ENCODE results near the gene NUP205. TPM values are rescaled to one million over a fixed set of nuclear protein-coding genes. Genes with fewer than 3 reads are reported as not detected.

The NUP205 gene
- total RNA-seq, 2 experiments from 2014 or later: 50.6 to 54.7 TPM

- peaks cover 4% of the 10 kb centered on the region for H3K4me1 Mint-ChIP-seq (ENCODE audit: low read depth)
- H3K4me3 ChIP-seq (ENCODE audit: low read length): no peak overlapping the region
- no peaks in the 10 kb centered on the region for H3K27me3 Mint-ChIP-seq
- no peak overlapping the region for H3K27ac ChIP-seq (ENCODE audit: low read depth in 1 of 2, low read length in 2 of 2)
- no peaks in the 10 kb centered on the region for H3K9me3 ChIP-seq (ENCODE audit: control insufficient read depth in 1 of 2, insufficient read depth in 1 of 2, low read length in 2 of 2)
- no peaks in the 10 kb centered on the region for H3K36me3 ChIP-seq (ENCODE audit: insufficient read depth, low read length)
- H3K4me3 Mint-ChIP-seq: peak overlapping the region; percentile 3
- no peaks in the 10 kb centered on the region for H3K9me3 Mint-ChIP-seq
- ChIA-PET POLR2A (no interaction called here), CTCF (no interaction called here)
- H3K27ac Mint-ChIP-seq: no peak overlapping the region
- H3K36me3 Mint-ChIP-seq (ENCODE audit: low read depth): no peaks in the 10 kb centered on the region
- DNase-seq (peak in 4 of 14 experiments; percentile 30 to 81 (median 78)), ATAC-seq (ENCODE audit: poor library complexity) (no peak)
- no peaks in the 10 kb centered on the region for H3K27me3 ChIP-seq (ENCODE audit: control insufficient read depth in 1 of 2, insufficient read depth in 2 of 2, low read length in 2 of 2)
- intact Hi-C loops (cut with DNase I, micrococcal nuclease): loop anchor here (5.0 kb wide), 4 partner anchors 130 to 465 kb away; partner anchors contain the start of genes MTPN (in 1 of the 2) and STMP1 (in 1 of the 2)
- H3K4me1 ChIP-seq (ENCODE audit: insufficient read depth, low read length): peaks cover 16% of the 10 kb centered on the region
- peak; percentile 69 for TF ChIP-seq CTCF (IDR thresholded peaks at IDR 0.05)
Measured at GRCh38 chr7:135512135-135512887, 45.4 kb upstream of the NUP205 start.

DNA sequence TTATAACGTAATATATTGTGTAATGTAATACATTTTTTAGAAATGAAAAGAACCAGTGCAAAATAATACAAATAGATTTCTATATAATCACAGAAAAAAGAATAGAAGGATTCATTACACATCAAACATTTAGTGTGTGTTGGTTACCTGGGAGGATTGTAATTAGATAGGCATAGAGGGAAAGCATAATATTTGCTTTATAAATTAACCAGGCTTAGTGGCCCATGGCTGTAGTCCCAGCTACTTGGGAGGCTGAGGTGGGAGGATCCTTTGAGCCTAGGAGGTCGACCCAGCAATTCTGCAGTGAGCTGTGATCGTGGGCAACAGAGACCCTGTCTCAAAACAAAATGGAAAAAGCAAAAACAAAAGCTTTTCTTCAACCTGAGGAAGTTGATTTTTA is 42.9 kb upstream of the NUP205 start:
- Histone ChIP-seq H3K27ac (ENCODE audit: low read depth in 1 of 2, low read length in 2 of 2) (no peak overlapping the region), H3K9me3 (ENCODE audit: control insufficient read depth in 1 of 2, insufficient read depth in 1 of 2, low read length in 2 of 2) (no peaks in the 10 kb centered on the region), H3K4me1 (ENCODE audit: insufficient read depth, low read length) (peaks cover 8% of the 10 kb centered on the region), H3K36me3 (ENCODE audit: insufficient read depth, low read length) (no peaks in the 10 kb centered on the region), H3K4me3 (ENCODE audit: low read length) (no peak overlapping the region), H3K27me3 (ENCODE audit: control insufficient read depth in 1 of 2, insufficient read depth in 2 of 2, low read length in 2 of 2) (no peaks in the 10 kb centered on the region)
- Mint-ChIP-seq H3K27me3 (no peaks in the 10 kb centered on the region), H3K27ac (no peak overlapping the region), H3K36me3 (ENCODE audit: low read depth) (no peaks in the 10 kb centered on the region), H3K4me1 (ENCODE audit: low read depth) (no peaks in the 10 kb centered on the region), H3K9me3 (no peaks in the 10 kb centered on the region), H3K4me3 (no peak overlapping the region)
- POLR2A ChIA-PET: no interaction called here
- ATAC-seq (ENCODE audit: poor library complexity) (no peak), DNase-seq (no peak)
- no peak for TF ChIP-seq CTCF (IDR thresholded peaks at IDR 0.05)
- intact Hi-C loops (cut with DNase I, micrococcal nuclease): loop anchor here (5.0 kb wide), 4 partner anchors 127 to 462 kb away; partner anchors contain the start of genes MTPN (in 1 of the 2) and STMP1 (in 1 of the 2)
- CTCF ChIA-PET: no interaction called here

DNA sequence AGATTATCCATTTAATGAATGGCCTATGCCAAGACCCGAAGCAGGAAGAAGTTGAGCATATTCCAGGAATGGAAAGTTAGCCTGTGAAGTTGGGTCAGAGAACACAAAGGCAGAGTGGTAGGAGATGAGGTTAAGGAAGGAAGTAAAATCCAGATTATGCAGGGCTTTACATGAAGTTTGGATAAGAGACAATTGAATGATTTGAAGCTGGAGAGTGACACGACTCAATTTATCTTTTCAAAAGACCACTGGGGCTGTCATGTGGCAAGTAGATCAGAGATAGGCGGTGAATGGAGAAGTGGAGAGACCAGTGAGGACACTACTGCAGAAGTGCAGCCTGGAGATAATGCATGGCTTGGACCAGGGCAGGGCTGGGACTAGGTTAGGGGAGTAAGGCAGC is 40.7 kb upstream of the NUP205 start:
- H3K27me3 ChIP-seq (ENCODE audit: control insufficient read depth in 1 of 2, insufficient read depth in 2 of 2, low read length in 2 of 2): no peaks in the 10 kb centered on the region
- CTCF ChIA-PET: no interaction called here

More for the DNA sequence above, 40.7 kb upstream of the NUP205 start:
- no peaks in the 10 kb centered on the region for H3K9me3 Mint-ChIP-seq
- ATAC-seq (ENCODE audit: poor library complexity) (no peak), DNase-seq (no peak)
- intact Hi-C loops (cut with DNase I, micrococcal nuclease): no loop called here
- Histone ChIP-seq H3K4me1 (ENCODE audit: insufficient read depth, low read length) (no peaks in the 10 kb centered on the region), H3K36me3 (ENCODE audit: insufficient read depth, low read length) (no peaks in the 10 kb centered on the region), H3K4me3 (ENCODE audit: low read length) (no peak overlapping the region), H3K9me3 (ENCODE audit: control insufficient read depth in 1 of 2, insufficient read depth in 1 of 2, low read length in 2 of 2) (no peaks in the 10 kb centered on the region), H3K27ac (ENCODE audit: low read depth in 1 of 2, low read length in 2 of 2) (no peak overlapping the region)
- H3K4me1 Mint-ChIP-seq (ENCODE audit: low read depth): no peaks in the 10 kb centered on the region
- no peaks in the 10 kb centered on the region for H3K27me3 Mint-ChIP-seq
- TF ChIP-seq CTCF (IDR thresholded peaks at IDR 0.05): no peak
- H3K4me3 Mint-ChIP-seq: no peak overlapping the region
- H3K27ac Mint-ChIP-seq: no peak overlapping the region
- H3K36me3 Mint-ChIP-seq (ENCODE audit: low read depth): no peaks in the 10 kb centered on the region
- POLR2A ChIA-PET: no interaction called here
